Endothelial cell of umbilical vein (primary cell): ENCODE measurements around the gene BTF3L4. TPM values are rescaled to one million over a fixed set of nuclear protein-coding genes. Genes with fewer than 3 reads are reported as not detected.

Source experiments
- BruUV-seq: library from RNA; stranded (reverse); fragments of 400-500 nt; replicated peaks from 2 replicates; lab custom pipeline; 2021; lab: Mats Ljungman, UMichigan
- CTCF ChIA-PET: fragments of 300-600, 350-600 bp; sonication (Branson Sonifier 250); formaldehyde crosslinking; loops from one replicate; lab custom pipeline; 2021; ENCODE audit warnings: antibody characterized with exemption, inconsistent platforms; lab: Charles Lee
- POLR2A ChIA-PET: fragments of 300-600, 350-600 bp; sonication (Branson Sonifier 250); formaldehyde crosslinking; loops from one replicate; lab custom pipeline; 2021; ENCODE audit warnings: antibody characterized with exemption, inconsistent platforms; lab: Charles Lee
- DNase-seq: peaks from one replicate; pipeline ENCODE4 v3.0.0-alpha.2; 2011; ENCODE audit warnings: low read depth, low spot score
- FAIRE-seq: peaks from 2 replicates; lab custom pipeline; 2011; peaks lifted over from hg19 to GRCh38; lab: Jason Lieb, UNC
- H2AFZ ChIP-seq: 2 replicates; pipeline ENCODE4 v1.6.0; 2012; ENCODE audit warnings: low read depth, low read length, control low read depth, inconsistent platforms
- H3K27ac ChIP-seq: 2 replicates; pipeline ENCODE4 v1.5.1; 2011; ENCODE audit warnings: low read depth, mild to moderate bottlenecking, control low read depth, low read length, moderate library complexity; ENCODE audit not compliant: insufficient read depth
- H3K27me3 ChIP-seq, 2 experiments: 2 replicates each; pipeline versions ENCODE4 v1.6.0 to v1.6.1; 2011; ENCODE audit warnings: low read length in 2 of 2, mixed read lengths in 1 of 2; ENCODE audit not compliant: control insufficient read depth in 2 of 2, insufficient read depth in 2 of 2
- H3K36me3 ChIP-seq, 2 experiments: 2 replicates in 1 of 2; 3 replicates in 1 of 2; pipeline ENCODE4 v1.5.1; 2011; ENCODE audit warnings: low read length in 2 of 2, mild to moderate bottlenecking in 1 of 2, moderate library complexity in 1 of 2; ENCODE audit not compliant: control insufficient read depth in 2 of 2, insufficient read depth in 2 of 2; ENCODE audit errors: extremely low read depth in 1 of 2
- H3K4me1 ChIP-seq: 3 replicates; pipeline ENCODE4 v1.5.1; 2011; ENCODE audit warnings: mild to moderate bottlenecking, low read length; ENCODE audit not compliant: control insufficient read depth, insufficient read depth; ENCODE audit errors: extremely low read depth
- H3K4me2 ChIP-seq: 2 replicates; pipeline ENCODE4 v1.6.1; 2011; ENCODE audit warnings: low read length, control low read depth, mixed read lengths; ENCODE audit not compliant: insufficient read depth
- H3K4me3 ChIP-seq, 3 experiments: fragments of 200-600 bp in 1 of 3; sonication (generic), shearing (Covaris generic) in 1 of 3; replicated peaks in 1 of 3; 2 replicates each; pipeline ENCODE4 v1.5.1; 2011 to 2016; ENCODE audit warnings: control low read depth in 3 of 3, low read length in 3 of 3, mild to moderate bottlenecking in 2 of 3, inconsistent platforms in 1 of 3, low read depth in 1 of 3, moderate library complexity in 1 of 3; ENCODE audit not compliant: insufficient read depth in 1 of 3
- H3K79me2 ChIP-seq: 2 replicates; pipeline ENCODE4 v1.6.0; 2012; ENCODE audit warnings: low read length, inconsistent platforms; ENCODE audit not compliant: control insufficient read depth, insufficient read depth
- H3K9ac ChIP-seq: replicated peaks from 2 replicates; pipeline ENCODE3; 2011; ENCODE audit warnings: low read length, control low read depth; ENCODE audit not compliant: insufficient read depth; ENCODE audit errors: extremely low read depth
- H3K9me1 ChIP-seq: replicated peaks from 3 replicates; pipeline ENCODE4 v1.6.0; 2011; ENCODE audit warnings: mild to moderate bottlenecking, low read length; ENCODE audit not compliant: control insufficient read depth, insufficient read depth; ENCODE audit errors: extremely low read depth
- H3K9me3 ChIP-seq: replicated peaks from 2 replicates; pipeline ENCODE4 v1.5.1; 2012; ENCODE audit warnings: low read length, inconsistent platforms; ENCODE audit not compliant: control insufficient read depth, insufficient read depth
- H4K20me1 ChIP-seq: replicated peaks from 2 replicates; pipeline ENCODE3; 2011; ENCODE audit warnings: mild to moderate bottlenecking, low read length; ENCODE audit not compliant: control insufficient read depth, insufficient read depth; ENCODE audit errors: extremely low read depth
- EZH2 ChIP-seq: IDR thresholded peaks from 2 replicates; pipeline ENCODE4 v1.6.1; 2012; ENCODE audit warnings: borderline replicate concordance, low read depth, mild to moderate bottlenecking, moderate library complexity, low read length, inconsistent platforms; ENCODE audit not compliant: severe bottlenecking
- FOS ChIP-seq: IDR thresholded peaks from 2 replicates; pipeline ENCODE4 v1.6.1; 2011; ENCODE audit warnings: mild to moderate bottlenecking, low read length, moderate library complexity, borderline replicate concordance; ENCODE audit not compliant: insufficient read depth
- GATA2 ChIP-seq: IDR thresholded peaks from 2 replicates; pipeline ENCODE4 v1.7.0; 2011; ENCODE audit warnings: low read depth, mild to moderate bottlenecking, moderate library complexity, mixed read lengths, low read length; ENCODE audit not compliant: insufficient read length, insufficient read depth
- JUN ChIP-seq: IDR thresholded peaks from 2 replicates; pipeline ENCODE4 v1.6.1; 2011; ENCODE audit warnings: borderline replicate concordance, low read depth; ENCODE audit not compliant: insufficient read length, insufficient read depth
- MYC ChIP-seq: IDR thresholded peaks from one replicate; pipeline ENCODE4 v1.6.1; 2011; ENCODE audit warnings: mild to moderate bottlenecking, low read depth, low read length
- POLR2A ChIP-seq: IDR thresholded peaks from 2 replicates; pipeline ENCODE4 v1.6.1; 2012; ENCODE audit warnings: low read depth, mild to moderate bottlenecking, control low read depth, low read length
- POLR2AphosphoS5 ChIP-seq: IDR thresholded peaks from 2 replicates; pipeline ENCODE4 v1.6.1; 2012; ENCODE audit warnings: low read depth, mild to moderate bottlenecking, control low read depth, low read length, moderate library complexity; ENCODE audit not compliant: insufficient read depth
- dilution Hi-C: fragments of 300-500 bp; cut with MboI; formaldehyde crosslinking; loops from one replicate; pipeline ENCODE4 v1.15.0; 2019; ENCODE audit warnings: low sequenced_read_pairs; ENCODE audit not compliant: extremely low pct_ligation_motif_present
- intact Hi-C: fragments of 100-400 bp; cut with micrococcal nuclease; formaldehyde crosslinking; loops from one replicate; pipeline ENCODE4 v1.10.0; 2022
- polyA plus RNA-seq, 4 experiments: library from polyadenylated mRNA; depleted of rRNA in 3 of 4; stranded (reverse) in 3 of 4; unstranded in 1 of 4; fragments of >200 nt; gene quantifications; 2 replicates each; pipeline versions ENCODE4 v1.2.1 to v1.2.3, GENCODE V29; 2011 to 2012; ENCODE audit warnings: missing spikeins in 1 of 4
- total RNA-seq: library from RNA; stranded (reverse); gene quantifications from 2 replicates; pipeline ENCODE4 v1.2.3, GENCODE V29; 2021
- TF ChIP-seq, protein P1 (sequence below): IDR thresholded peaks from 2 replicates; pipeline ENCODE4 v1.6.1; 2011; ENCODE audit not compliant: insufficient read depth, insufficient read length

BTF3L4 gene
- total and polyA plus RNA-seq, 2 donors (not counting 3 experiments of a cell fraction or from before 2014, with no cell fraction given), result 25.1 to 43.2 TPM

GRCh38 chr1:52096216-52096615, 40.1 kb downstream of the BTF3L4 start:
- TF ChIP-seq GATA2 (no peak), POLR2AphosphoS5 (no peak), EZH2 (no peak), FOS (no peak), MYC (no peak), JUN (no peak), POLR2A (no peak)
- TF ChIP-seq, protein P1, sequence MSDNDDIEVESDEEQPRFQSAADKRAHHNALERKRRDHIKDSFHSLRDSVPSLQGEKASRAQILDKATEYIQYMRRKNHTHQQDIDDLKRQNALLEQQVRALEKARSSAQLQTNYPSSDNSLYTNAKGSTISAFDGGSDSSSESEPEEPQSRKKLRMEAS, result no peak
- Histone ChIP-seq H3K9me1 (no peaks in the 10 kb centered on the region), H3K36me3 (no peaks in the 10 kb centered on the region), H3K79me2 (no peaks in the 10 kb centered on the region), H3K9me3 (no peaks in the 10 kb centered on the region), H3K27me3 (peaks cover 0 to 4% of the 10 kb centered on the region in 2 experiments), H3K27ac (no peak overlapping the region), H2AFZ (no peak overlapping the region), H3K4me2 (no peak overlapping the region), H3K4me3 (no peak overlapping the region), H3K4me1 (no peaks in the 10 kb centered on the region), H4K20me1 (no peaks in the 10 kb centered on the region), H3K9ac (no peak overlapping the region)
- DNase-seq (no peak), FAIRE-seq (no peak)
- no TSS peak for BruUV-seq
- ChIA-PET CTCF (interaction anchor here (0.7 to 1.7 kb wide), 2 partner anchors 11 to 26 kb away, joined by 3 to 7 read pairs; no protein-coding TSS in a partner anchor), POLR2A (no interaction called here)
- dilution Hi-C loops (no loop called here), intact Hi-C loops (no loop called here)
